Smooth muscle cell (in vitro differentiated cells): ENCODE results near the gene ZSWIM3. TPM values are rescaled to one million over a fixed set of nuclear protein-coding genes. Genes with fewer than 3 reads are reported as not detected.

Experiments
- DNase-seq: peaks from one replicate; lab custom pipeline; 2025; ENCODE audit not compliant: unreplicated experiment; lab: John Stamatoyannopoulos, UW
- H2AFZ ChIP-seq: fragments of 200-600 bp; sonication (generic); 2 replicates; pipeline ENCODE4 v1.6.0; 2016; ENCODE audit warnings: antibody characterized with exemption, low read depth, mild to moderate bottlenecking
- H3F3A ChIP-seq: fragments of 200-600 bp; sonication (generic); 2 replicates; pipeline ENCODE4 v1.6.0; 2017; ENCODE audit warnings: antibody characterized with exemption, low read depth
- H3K27ac ChIP-seq: fragments of 200-600 bp; sonication (generic); 2 replicates; pipeline ENCODE4 v1.5.1; 2016; ENCODE audit warnings: low read depth, mild to moderate bottlenecking
- H3K27me3 ChIP-seq: fragments of 200-600 bp; sonication (generic); 2 replicates; pipeline ENCODE4 v1.6.1; 2016; ENCODE audit warnings: low read depth, mild to moderate bottlenecking
- H3K36me3 ChIP-seq: fragments of 200-600 bp; sonication (generic); 2 replicates; pipeline ENCODE4 v1.5.1; 2016; ENCODE audit warnings: low read depth
- H3K4me1 ChIP-seq: fragments of 200-600 bp; sonication (generic); 2 replicates; pipeline ENCODE4 v1.5.1; 2016; ENCODE audit warnings: low read depth
- H3K4me2 ChIP-seq: fragments of 200-600 bp; sonication (generic); 2 replicates; pipeline ENCODE4 v1.6.0; 2016; ENCODE audit warnings: mild to moderate bottlenecking
- H3K4me3 ChIP-seq: fragments of 200-600 bp; sonication (generic); 2 replicates; pipeline ENCODE4 v1.5.1; 2016; ENCODE audit warnings: mild to moderate bottlenecking
- H3K79me2 ChIP-seq: fragments of 200-600 bp; sonication (generic); 2 replicates; pipeline ENCODE4 v1.6.0; 2016; ENCODE audit warnings: low read depth, mild to moderate bottlenecking
- H3K9ac ChIP-seq: fragments of 200-600 bp; sonication (generic); 2 replicates; pipeline ENCODE4 v1.6.0; 2016; ENCODE audit warnings: low read depth
- H3K9me3 ChIP-seq: fragments of 200-600 bp; sonication (generic); replicated peaks from 2 replicates; pipeline ENCODE4 v1.5.1; 2016; ENCODE audit warnings: low read depth
- H4K20me1 ChIP-seq: fragments of 200-600 bp; sonication (generic); 2 replicates; pipeline ENCODE4 v1.6.0; 2016; ENCODE audit warnings: low read depth
- CTCF ChIP-seq: fragments of 200-600 bp; sonication (generic); IDR thresholded peaks from 2 replicates; pipeline ENCODE4 v1.5.1; 2017; ENCODE audit warnings: borderline replicate concordance, mild to moderate bottlenecking, antibody characterized with exemption; ENCODE audit not compliant: insufficient read depth, poor library complexity, severe bottlenecking
- WGBS: methylation state at CpG from one replicate; pipeline ENCODE4 v1.1.7; 2016; ENCODE audit warnings: low lambda C conversion rate; 5-methylcytosine and 5-hydroxymethylcytosine counted together
- polyA plus RNA-seq: library from polyadenylated mRNA; unstranded; fragments of >200 nt; fragmentation: Nextera tagmentation; extraction: Ambion mirVana; gene quantifications from 2 replicates; pipeline ENCODE4 v1.2.1, GENCODE V29; 2016
- total RNA-seq: library from RNA; depleted of rRNA; stranded (reverse); fragments of >200 nt; gene quantifications from 2 replicates; pipeline ENCODE4 v1.2.3, GENCODE V29; 2014

Gene ZSWIM3
- total and polyA plus RNA-seq, 2 experiments from 2014 or later, result 1.4 to 4.9 TPM

GRCh38 chr20:45902199-45902701, 44.8 kb downstream of the ZSWIM3 start:
- no peaks in the 10 kb centered on the region for H3K36me3 ChIP-seq
- H4K20me1 ChIP-seq, result no peaks in the 10 kb centered on the region
- DNase-seq, result no peak
- H3K79me2 ChIP-seq, result no peaks in the 10 kb centered on the region
- no peaks in the 10 kb centered on the region for H3K9me3 ChIP-seq
- WGBS, result 93% methylated on average over 14 of the region's 14 CpGs
- no peak overlapping the region for H3K4me2 ChIP-seq
- TF ChIP-seq CTCF, result no peak
- H3K27me3 ChIP-seq, result no peaks in the 10 kb centered on the region
- H3K27ac ChIP-seq, result no peak overlapping the region
- no peak overlapping the region for H2AFZ ChIP-seq
- H3K9ac ChIP-seq, result no peak overlapping the region
- H3K4me1 ChIP-seq, result no peaks in the 10 kb centered on the region
- no peak overlapping the region for H3K4me3 ChIP-seq
- peaks cover 4% of the 10 kb centered on the region for H3F3A ChIP-seq

GRCh38 chr20:45904583-45905504, 47.4 kb downstream of the ZSWIM3 start:
- no peak overlapping the region for H3K4me3 ChIP-seq
- no peak for TF ChIP-seq CTCF
- no peaks in the 10 kb centered on the region for H3K79me2 ChIP-seq
- no peak overlapping the region for H3K9ac ChIP-seq
- 95% methylated on average over 16 of the region's 16 CpGs for WGBS
- no peak for DNase-seq
- H4K20me1 ChIP-seq, result no peaks in the 10 kb centered on the region
- no peaks in the 10 kb centered on the region for H3K4me1 ChIP-seq
- peak overlapping the region; percentile 39 for H3K27ac ChIP-seq
- no peaks in the 10 kb centered on the region for H3K36me3 ChIP-seq
- H3F3A ChIP-seq, result peaks cover 4% of the 10 kb centered on the region
- H3K27me3 ChIP-seq, result no peaks in the 10 kb centered on the region
- H3K4me2 ChIP-seq, result no peak overlapping the region
- H3K9me3 ChIP-seq, result no peaks in the 10 kb centered on the region
- H2AFZ ChIP-seq, result no peak overlapping the region

GRCh38 chr20:45905505-45906079, 48.2 kb downstream of the ZSWIM3 start:
- DNase-seq, result no peak
- H3K4me1 ChIP-seq, result no peaks in the 10 kb centered on the region
- peak overlapping the region; percentile 39 for H3K27ac ChIP-seq
- 84% methylated on average over 8 of the region's 8 CpGs for WGBS
- H3K4me3 ChIP-seq, result no peak overlapping the region
- no peaks in the 10 kb centered on the region for H3K79me2 ChIP-seq
- H3K9me3 ChIP-seq, result no peaks in the 10 kb centered on the region
- H2AFZ ChIP-seq, result no peak overlapping the region
- no peak overlapping the region for H3K4me2 ChIP-seq
- H4K20me1 ChIP-seq, result no peaks in the 10 kb centered on the region
- H3K27me3 ChIP-seq, result no peaks in the 10 kb centered on the region
- peak overlapping the region; percentile 35 for H3K9ac ChIP-seq
- H3K36me3 ChIP-seq, result no peaks in the 10 kb centered on the region
- TF ChIP-seq CTCF, result no peak
- peaks cover 4% of the 10 kb centered on the region for H3F3A ChIP-seq
